ENCODE data around the gene TGM3. TPM values are rescaled to one million over a fixed set of nuclear protein-coding genes. Genes with fewer than 3 reads are reported as not detected.

The TGM3 gene
- total RNA-seq, 4 donors from 2014 or later: 0.21 TPM; not detected in 3

- no peaks in the 10 kb centered on the region for H3K9me3 ChIP-seq
- H3K27me3 ChIP-seq: no peaks in the 10 kb centered on the region
- DNase-seq: no peak
- H3K36me3 ChIP-seq: no peaks in the 10 kb centered on the region
- no peaks in the 10 kb centered on the region for H3K4me1 ChIP-seq
- no peak overlapping the region for H3K4me3 ChIP-seq
- no peak for TF ChIP-seq POLR2A (IDR thresholded peaks at IDR 0.05)
- TF ChIP-seq, protein P1, sequence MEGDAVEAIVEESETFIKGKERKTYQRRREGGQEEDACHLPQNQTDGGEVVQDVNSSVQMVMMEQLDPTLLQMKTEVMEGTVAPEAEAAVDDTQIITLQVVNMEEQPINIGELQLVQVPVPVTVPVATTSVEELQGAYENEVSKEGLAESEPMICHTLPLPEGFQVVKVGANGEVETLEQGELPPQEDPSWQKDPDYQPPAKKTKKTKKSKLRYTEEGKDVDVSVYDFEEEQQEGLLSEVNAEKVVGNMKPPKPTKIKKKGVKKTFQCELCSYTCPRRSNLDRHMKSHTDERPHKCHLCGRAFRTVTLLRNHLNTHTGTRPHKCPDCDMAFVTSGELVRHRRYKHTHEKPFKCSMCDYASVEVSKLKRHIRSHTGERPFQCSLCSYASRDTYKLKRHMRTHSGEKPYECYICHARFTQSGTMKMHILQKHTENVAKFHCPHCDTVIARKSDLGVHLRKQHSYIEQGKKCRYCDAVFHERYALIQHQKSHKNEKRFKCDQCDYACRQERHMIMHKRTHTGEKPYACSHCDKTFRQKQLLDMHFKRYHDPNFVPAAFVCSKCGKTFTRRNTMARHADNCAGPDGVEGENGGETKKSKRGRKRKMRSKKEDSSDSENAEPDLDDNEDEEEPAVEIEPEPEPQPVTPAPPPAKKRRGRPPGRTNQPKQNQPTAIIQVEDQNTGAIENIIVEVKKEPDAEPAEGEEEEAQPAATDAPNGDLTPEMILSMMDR (IDR thresholded peaks at IDR 0.05): no peak
- H3K27ac ChIP-seq: no peak overlapping the region
- intact Hi-C loops (cut with DNase I; ENCODE audit: low total_unique reads): no loop called here
Measured at GRCh38 chr20:2273634-2274302, 22.0 kb upstream of the TGM3 start.

GRCh38 chr20:2276015-2276414 is 19.8 kb upstream of the TGM3 start:
- Histone ChIP-seq H3K4me3 (no peak overlapping the region), H3K27me3 (no peaks in the 10 kb centered on the region), H3K9me3 (no peaks in the 10 kb centered on the region), H3K36me3 (no peaks in the 10 kb centered on the region), H3K27ac (no peak overlapping the region), H3K4me1 (no peaks in the 10 kb centered on the region)
- no peak for DNase-seq
- TF ChIP-seq POLR2A (IDR thresholded peaks at IDR 0.05): no peak
- TF ChIP-seq, protein P1 (IDR thresholded peaks at IDR 0.05): no peak
- intact Hi-C loops (cut with DNase I; ENCODE audit: low total_unique reads): no loop called here

DNA sequence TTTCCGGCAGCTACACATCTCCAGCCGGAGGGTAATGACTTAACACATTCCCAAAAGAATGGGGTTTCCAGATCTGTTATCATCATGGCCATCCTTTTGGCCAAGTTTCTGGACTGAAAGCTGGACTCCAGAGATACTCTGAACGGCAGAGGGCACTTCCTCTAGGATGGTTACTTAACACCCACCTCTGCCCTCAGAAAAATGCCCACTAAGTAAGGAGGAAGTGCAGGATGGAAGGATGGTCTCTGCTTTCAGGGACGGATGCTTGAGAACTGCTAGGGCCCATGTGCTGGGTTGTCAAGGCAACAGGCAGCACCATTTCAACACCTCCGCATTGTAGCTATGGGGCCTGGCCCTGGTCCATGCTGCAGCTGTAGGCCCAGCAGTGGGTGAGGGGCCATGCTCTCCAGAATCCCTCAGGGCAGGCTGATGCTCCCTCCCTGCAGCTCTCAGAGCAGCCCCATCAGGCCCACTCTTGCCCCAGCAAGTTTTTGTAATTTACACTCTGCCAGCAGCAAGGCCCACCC is 16.5 kb upstream of the TGM3 start:
- Histone ChIP-seq H3K36me3 (no peaks in the 10 kb centered on the region), H3K4me3 (no peak overlapping the region), H3K4me1 (no peaks in the 10 kb centered on the region), H3K9me3 (no peaks in the 10 kb centered on the region), H3K27ac (no peak overlapping the region), H3K27me3 (no peaks in the 10 kb centered on the region)
- intact Hi-C loops (cut with DNase I; ENCODE audit: low total_unique reads): no loop called here
- no peak for DNase-seq
- no peak for TF ChIP-seq POLR2A (IDR thresholded peaks at IDR 0.05)
- TF ChIP-seq, protein P1 (IDR thresholded peaks at IDR 0.05): no peak

DNA sequence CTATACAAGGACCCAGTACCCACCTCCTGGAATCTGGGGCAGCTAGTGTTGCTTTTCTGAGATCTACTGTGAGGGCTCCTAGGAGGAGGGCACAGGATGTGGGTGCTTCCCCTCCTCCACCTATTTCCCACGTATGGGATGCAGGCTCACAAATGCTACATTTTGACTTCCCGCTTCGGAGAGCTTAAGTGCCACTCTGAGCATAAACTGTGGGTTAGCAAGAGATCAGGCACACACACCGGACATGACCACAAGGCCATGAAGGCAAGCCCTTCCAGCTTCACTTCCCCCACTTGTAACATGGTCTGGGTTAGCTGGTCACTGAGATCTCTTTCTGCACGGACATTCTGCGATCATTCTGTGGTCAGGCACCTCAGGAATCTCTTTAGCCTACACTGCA is 15.7 kb upstream of the TGM3 start:
- H3K27ac ChIP-seq: no peak overlapping the region
- intact Hi-C loops (cut with DNase I; ENCODE audit: low total_unique reads): no loop called here
- H3K9me3 ChIP-seq: no peaks in the 10 kb centered on the region
- no peak overlapping the region for H3K4me3 ChIP-seq
- H3K4me1 ChIP-seq: no peaks in the 10 kb centered on the region
- no peaks in the 10 kb centered on the region for H3K27me3 ChIP-seq
- DNase-seq: no peak
- no peak for TF ChIP-seq POLR2A (IDR thresholded peaks at IDR 0.05)
- TF ChIP-seq, protein P1 (IDR thresholded peaks at IDR 0.05): no peak
- H3K36me3 ChIP-seq: no peaks in the 10 kb centered on the region

GRCh38 chr20:2281563-2281962 is 14.2 kb upstream of the TGM3 start:
- H3K27ac ChIP-seq: no peak overlapping the region
- intact Hi-C loops (cut with DNase I; ENCODE audit: low total_unique reads): no loop called here
- H3K36me3 ChIP-seq: no peaks in the 10 kb centered on the region
- no peaks in the 10 kb centered on the region for H3K27me3 ChIP-seq
- DNase-seq: no peak
- H3K4me1 ChIP-seq: no peaks in the 10 kb centered on the region
- H3K9me3 ChIP-seq: no peaks in the 10 kb centered on the region
- H3K4me3 ChIP-seq: no peak overlapping the region
- TF ChIP-seq, protein P1 (IDR thresholded peaks at IDR 0.05): no peak
- no peak for TF ChIP-seq POLR2A (IDR thresholded peaks at IDR 0.05)
